Natural killer cell treated with Interleukin-12 subunit alpha and Interleukin-12 subunit beta and Interleukin-15 and Interleukin-18, amount 100 ng/mL, for 72 hours (primary cell): ENCODE results near the gene SLC16A4. TPM values are rescaled to one million over a fixed set of nuclear protein-coding genes. Genes with fewer than 3 reads are reported as not detected.

Source experiments
- ATAC-seq, 2 donors: fragments of 150-1000 bp; cut with Tn5 transposase in 1 of 2; sonication (Bioruptor Pico), chemical (Tn5 transposase) in 1 of 2; 2 replicates each; pipeline ENCODE4 v1.10.0; 2021
- DNase-seq: peaks from one replicate; pipeline ENCODE4 v3.0.0; 2022; ENCODE audit warnings: low spot score
- H3K27ac Mint-ChIP-seq, 2 donors: 1 replicate in 1 of 2; 2 replicates in 1 of 2; pipeline ENCODE4 v1.8.0; 2022; ENCODE audit warnings: mixed read lengths in 2 of 2, mild to moderate bottlenecking in 1 of 2, moderate library complexity in 1 of 2
- H3K27me3 Mint-ChIP-seq, 2 donors: 1 replicate in 1 of 2; 2 replicates in 1 of 2; pipeline ENCODE4 v1.8.0; 2022; ENCODE audit warnings: mixed read lengths in 2 of 2
- H3K36me3 Mint-ChIP-seq: one replicate; pipeline ENCODE4 v1.8.0; 2022; ENCODE audit warnings: mixed read lengths
- H3K4me1 Mint-ChIP-seq, 2 donors: 1 replicate in 1 of 2; 2 replicates in 1 of 2; pipeline ENCODE4 v1.8.0; 2022; ENCODE audit warnings: low read depth in 2 of 2, mixed read lengths in 2 of 2, mild to moderate bottlenecking in 1 of 2
- H3K4me3 Mint-ChIP-seq: one replicate; pipeline ENCODE4 v1.8.0; 2022; ENCODE audit warnings: mixed read lengths
- H3K9me3 Mint-ChIP-seq: 2 replicates; pipeline ENCODE4 v1.8.0; 2022; ENCODE audit warnings: mixed read lengths
- total RNA-seq, 2 donors: library from RNA; stranded (reverse); gene quantifications; one replicate each; pipeline ENCODE4 v1.2.3, GENCODE V29; 2022

The SLC16A4 gene
- total RNA-seq, 2 donors from 2014 or later, result 0.48 TPM; not detected in 1

DNA sequence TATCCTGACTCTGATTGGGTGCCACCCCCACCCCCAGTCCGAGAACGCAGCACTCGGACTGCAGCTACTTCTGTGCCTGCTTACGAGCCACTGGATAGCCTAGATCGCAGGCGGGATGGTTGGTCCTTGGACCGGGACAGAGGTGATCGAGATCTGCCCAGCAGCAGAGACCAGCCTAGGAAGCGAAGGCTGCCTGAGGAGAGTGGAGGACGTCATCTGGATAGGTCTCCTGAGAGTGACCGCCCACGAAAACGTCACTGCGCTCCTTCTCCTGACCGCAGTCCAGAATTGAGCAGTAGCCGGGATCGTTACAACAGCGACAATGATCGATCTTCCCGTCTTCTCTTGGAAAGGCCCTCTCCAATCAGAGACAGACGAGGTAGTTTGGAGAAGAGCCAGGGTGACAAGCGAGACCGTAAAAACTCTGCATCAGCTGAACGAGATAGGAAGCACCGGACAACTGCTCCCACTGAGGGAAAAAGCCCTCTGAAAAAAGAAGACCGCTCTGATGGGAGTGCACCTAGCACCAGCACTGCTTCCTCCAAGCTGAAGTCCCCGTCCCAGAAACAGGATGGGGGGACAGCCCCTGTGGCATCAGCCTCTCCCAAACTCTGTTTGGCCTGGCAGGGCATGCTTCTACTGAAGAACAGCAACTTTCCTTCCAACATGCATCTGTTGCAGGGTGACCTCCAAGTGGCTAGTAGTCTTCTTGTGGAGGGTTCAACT, 49.5 kb downstream of the SLC16A4 start:
- peaks cover 55 to 73% of the 10 kb centered on the region in 2 donors for H3K4me1 Mint-ChIP-seq
- peaks cover 35% of the 10 kb centered on the region for H3K36me3 Mint-ChIP-seq
- peak overlapping the region; percentile 43 to 63 for H3K27ac Mint-ChIP-seq

DNA sequence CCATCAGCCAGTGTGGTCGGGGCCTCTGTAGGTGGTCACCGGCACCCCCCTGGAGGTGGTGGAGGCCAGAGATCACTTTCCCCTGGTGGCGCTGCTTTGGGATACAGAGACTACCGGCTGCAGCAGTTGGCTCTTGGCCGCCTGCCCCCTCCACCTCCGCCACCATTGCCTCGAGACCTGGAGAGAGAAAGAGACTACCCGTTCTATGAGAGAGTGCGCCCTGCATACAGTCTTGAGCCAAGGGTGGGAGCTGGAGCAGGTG, 50.7 kb downstream of the SLC16A4 start:
- Mint-ChIP-seq H3K27ac (no peak overlapping the region), H3K4me1 (peaks cover 48 to 62% of the 10 kb centered on the region in 2 donors)
- ATAC-seq, result no peak

More for the DNA sequence above, 49.5 kb downstream of the SLC16A4 start:
- Mint-ChIP-seq H3K9me3 (no peaks in the 10 kb centered on the region), H3K27me3 (no peaks in the 10 kb centered on the region), H3K4me3 (no peak overlapping the region)
- ATAC-seq (no peak), DNase-seq (no peak)

DNA sequence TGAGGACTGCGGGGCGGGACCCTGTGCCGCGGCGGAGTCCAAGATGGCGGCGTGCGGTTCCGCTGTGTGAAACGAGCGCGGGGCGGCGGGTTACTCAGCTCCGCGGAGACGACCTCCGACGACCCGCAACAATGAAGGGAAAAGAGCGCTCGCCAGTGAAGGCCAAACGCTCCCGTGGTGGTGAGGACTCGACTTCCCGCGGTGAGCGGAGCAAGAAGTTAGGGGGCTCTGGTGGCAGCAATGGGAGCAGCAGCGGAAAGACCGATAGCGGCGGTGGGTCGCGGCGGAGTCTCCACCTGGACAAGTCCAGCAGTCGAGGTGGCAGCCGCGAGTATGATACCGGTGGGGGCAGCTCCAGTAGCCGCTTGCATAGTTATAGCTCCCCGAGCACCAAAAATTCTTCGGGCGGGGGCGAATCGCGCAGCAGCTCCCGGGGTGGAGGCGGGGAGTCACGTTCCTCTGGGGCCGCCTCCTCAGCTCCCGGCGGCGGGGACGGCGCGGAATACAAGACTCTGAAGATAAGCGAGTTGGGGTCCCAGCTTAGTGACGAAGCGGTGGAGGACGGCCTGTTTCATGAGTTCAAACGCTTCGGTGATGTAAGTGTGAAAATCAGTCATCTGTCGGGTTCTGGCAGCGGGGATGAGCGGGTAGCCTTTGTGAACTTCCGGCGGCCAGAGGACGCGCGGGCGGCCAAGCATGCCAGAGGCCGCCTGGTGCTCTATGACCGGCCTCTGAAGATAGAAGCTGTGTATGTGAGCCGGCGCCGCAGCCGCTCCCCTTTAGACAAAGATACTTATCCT, 51.2 kb downstream of the SLC16A4 start:
- peak; percentile 39 to 50 for ATAC-seq
- DNase-seq, result peak; percentile 87
- H3K27me3 Mint-ChIP-seq, result no peaks in the 10 kb centered on the region
- peaks cover 24% of the 10 kb centered on the region for H3K36me3 Mint-ChIP-seq
- H3K9me3 Mint-ChIP-seq, result no peaks in the 10 kb centered on the region
- no peak overlapping the region for H3K27ac Mint-ChIP-seq
- no peak overlapping the region for H3K4me3 Mint-ChIP-seq
- peaks cover 48 to 60% of the 10 kb centered on the region in 2 donors for H3K4me1 Mint-ChIP-seq

More for the DNA sequence above, 50.7 kb downstream of the SLC16A4 start:
- H3K36me3 Mint-ChIP-seq, result peaks cover 25% of the 10 kb centered on the region
- DNase-seq, result no peak
- no peaks in the 10 kb centered on the region for H3K9me3 Mint-ChIP-seq
- no peak overlapping the region for H3K4me3 Mint-ChIP-seq
- H3K27me3 Mint-ChIP-seq, result no peaks in the 10 kb centered on the region

DNA sequence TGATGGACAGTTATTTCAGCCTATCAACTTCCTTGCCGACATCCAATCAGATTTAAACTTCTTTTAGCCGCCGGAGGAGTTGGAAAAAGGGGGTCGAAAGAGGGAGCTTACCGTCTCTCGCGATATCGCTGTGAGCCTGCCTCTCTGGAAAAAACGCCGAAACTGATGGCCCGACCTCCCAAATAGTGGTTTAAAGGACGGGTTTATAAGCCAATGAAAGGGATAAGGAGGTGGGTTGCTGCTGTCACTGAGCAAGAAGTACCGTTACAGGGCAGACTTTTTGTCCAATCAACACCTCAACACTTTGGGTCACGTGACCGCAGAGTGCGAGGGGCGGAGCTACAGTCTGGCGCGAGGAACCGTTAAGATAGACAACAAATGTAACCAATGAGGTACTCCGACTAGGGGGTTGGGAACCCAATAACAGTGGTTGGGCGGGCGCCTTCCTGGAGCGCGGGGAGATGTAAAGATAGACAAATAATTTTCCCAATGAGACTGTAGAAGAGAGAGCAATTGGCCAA, 51.9 kb downstream of the SLC16A4 start, which contains the start of gene RBM15:
TSS of gene RBM15 (plus strand) at position 492 of the 521 bp plus-strand sequence. CDS start at position 521, 29 bp downstream.
- H3K27me3 Mint-ChIP-seq, result no peaks in the 10 kb centered on the region
- no peak within 1 kb of the TSS for H3K4me3 Mint-ChIP-seq
- no peak within 1 kb of the TSS for H3K27ac Mint-ChIP-seq
- no peaks in the 10 kb centered on the region for H3K9me3 Mint-ChIP-seq
- peak; percentile 86 to 89 for ATAC-seq
- peak; percentile 99 for DNase-seq
- peaks cover 44 to 55% of the 10 kb centered on the region in 2 donors for H3K4me1 Mint-ChIP-seq
- H3K36me3 Mint-ChIP-seq, result peaks cover 19% of the 10 kb centered on the region

DNA sequence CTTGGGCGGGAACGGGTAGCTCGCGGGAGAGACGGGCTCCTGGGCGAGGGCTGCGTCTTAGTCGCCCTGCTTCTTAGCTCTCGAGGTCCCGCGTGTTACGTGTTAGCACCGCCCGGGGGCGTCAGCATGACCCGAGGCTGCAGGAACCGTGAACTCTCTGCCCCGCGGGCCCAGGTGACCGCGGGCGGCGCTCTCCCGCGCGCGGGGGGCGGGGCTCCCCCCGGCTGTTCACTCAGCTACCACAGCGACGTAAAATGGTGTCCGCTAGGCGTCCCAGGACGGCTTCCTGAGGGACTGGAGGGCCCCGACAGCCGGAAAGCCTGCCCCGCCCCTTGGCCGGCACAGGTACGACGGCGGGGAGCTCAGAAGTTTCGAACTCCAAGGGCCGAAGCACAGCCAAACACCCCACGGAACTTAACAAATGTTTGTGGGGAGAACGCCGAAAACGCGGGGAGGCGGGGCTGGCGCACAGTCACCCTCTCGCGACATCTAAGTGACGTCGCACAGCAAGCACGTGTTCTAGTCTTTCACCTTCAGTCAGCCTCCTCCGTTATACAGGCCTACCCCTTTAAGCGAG, 52.4 kb downstream of the SLC16A4 start:
- ATAC-seq (peak; percentile 85 to 89), DNase-seq (peak; percentile 97)
- Mint-ChIP-seq H3K4me3 (no peak overlapping the region), H3K36me3 (peaks cover 15% of the 10 kb centered on the region), H3K9me3 (no peaks in the 10 kb centered on the region), H3K27ac (no peak overlapping the region), H3K27me3 (no peaks in the 10 kb centered on the region), H3K4me1 (peaks cover 38 to 49% of the 10 kb centered on the region in 2 donors)

DNA sequence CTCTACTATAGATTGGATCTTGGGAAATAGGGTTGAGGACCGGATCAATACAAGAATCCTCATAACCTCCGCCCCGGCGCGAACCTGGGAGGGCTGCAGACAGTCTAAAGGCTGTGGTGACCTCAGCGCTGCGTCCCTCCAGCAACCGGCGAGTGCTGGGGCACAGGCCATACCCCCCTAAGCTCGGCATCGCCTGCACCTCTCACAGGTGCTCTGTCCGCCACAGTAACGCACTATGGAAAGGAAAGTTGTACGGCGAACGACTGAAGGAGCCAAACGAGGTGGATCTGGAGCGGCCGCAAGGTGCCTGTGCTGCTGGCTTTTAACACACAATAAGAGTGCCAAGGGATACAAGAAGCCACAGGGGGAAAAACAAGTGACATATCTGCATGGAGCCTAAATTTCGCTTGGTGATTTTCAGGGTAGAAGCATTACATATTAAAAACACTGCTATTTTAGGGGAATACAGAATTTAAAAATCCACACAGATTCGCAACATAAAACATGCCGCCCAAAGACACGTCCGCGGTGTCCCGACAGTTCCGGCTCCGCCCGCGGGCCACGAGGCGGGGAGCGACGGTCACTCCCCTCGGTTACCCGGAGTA, 53.0 kb downstream of the SLC16A4 start:
- ATAC-seq (no peak), DNase-seq (no peak)
- H3K4me3 Mint-ChIP-seq, result no peak overlapping the region
- H3K36me3 Mint-ChIP-seq, result peaks cover 9% of the 10 kb centered on the region
- H3K27ac Mint-ChIP-seq, result no peak overlapping the region
- no peaks in the 10 kb centered on the region for H3K27me3 Mint-ChIP-seq
- peaks cover 36 to 43% of the 10 kb centered on the region in 2 donors for H3K4me1 Mint-ChIP-seq
- no peaks in the 10 kb centered on the region for H3K9me3 Mint-ChIP-seq

DNA sequence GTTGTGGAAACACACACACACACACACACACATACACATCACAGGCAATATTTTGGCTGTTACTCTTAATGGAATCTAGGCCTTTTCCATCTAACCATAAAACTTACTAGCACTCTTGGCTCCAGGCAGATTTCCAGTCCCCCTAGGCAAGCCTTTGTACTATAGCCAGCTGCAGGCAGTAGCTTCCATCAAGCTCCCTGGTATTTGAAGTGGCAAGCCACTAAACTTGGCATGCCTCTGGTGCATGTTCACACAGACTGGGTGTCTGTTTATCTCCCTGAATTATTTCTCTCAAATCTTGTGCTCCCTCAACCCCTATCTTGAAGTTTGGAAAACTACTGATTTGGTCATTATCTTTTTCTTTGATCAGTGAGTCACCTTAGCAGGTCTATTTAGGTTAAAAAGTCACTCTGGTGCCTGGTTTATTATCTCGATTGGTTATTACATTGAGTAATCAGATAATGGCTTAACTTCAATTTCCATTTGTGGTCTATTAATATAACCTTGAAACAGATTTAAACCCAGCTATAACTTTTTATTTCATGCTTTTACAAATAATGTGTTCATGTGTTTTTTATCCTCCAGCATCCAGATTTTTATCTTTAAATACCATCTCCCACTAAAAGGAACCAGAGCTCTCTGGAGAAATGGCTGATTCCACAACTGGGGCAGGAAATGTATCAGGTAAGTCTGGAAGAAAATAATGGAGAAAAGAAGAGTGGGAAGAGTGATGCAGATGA, 54.4 kb downstream of the SLC16A4 start:
- ATAC-seq (no peak), DNase-seq (no peak)
- Mint-ChIP-seq H3K4me3 (peak overlapping the region; percentile 84), H3K4me1 (peaks cover 28 to 30% of the 10 kb centered on the region in 2 donors), H3K9me3 (no peaks in the 10 kb centered on the region), H3K27me3 (no peaks in the 10 kb centered on the region), H3K27ac (no peak overlapping the region), H3K36me3 (peaks cover 6% of the 10 kb centered on the region)

DNA sequence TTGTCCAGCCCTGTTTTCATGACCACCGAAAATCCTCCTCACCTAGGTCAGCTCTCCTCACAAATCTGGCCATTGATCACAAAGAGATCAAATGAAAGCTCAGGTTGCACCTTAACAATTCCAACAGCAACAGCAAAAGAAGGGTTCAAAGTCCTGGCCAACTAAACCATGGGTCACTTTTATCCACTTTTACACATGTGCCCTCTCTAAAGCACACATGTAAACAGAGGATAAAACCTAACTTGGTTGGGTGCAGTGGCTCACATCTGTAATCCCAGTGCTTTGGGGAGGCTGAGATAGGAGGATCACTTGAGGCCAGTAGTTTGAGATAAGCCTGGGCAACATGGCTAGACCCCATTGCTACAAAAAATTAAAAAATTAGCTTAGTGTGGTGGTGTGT, 55.6 kb downstream of the SLC16A4 start:
- ATAC-seq (no peak), DNase-seq (no peak)
- H3K9me3 Mint-ChIP-seq, result no peaks in the 10 kb centered on the region
- H3K27me3 Mint-ChIP-seq, result no peaks in the 10 kb centered on the region
- peaks cover 16 to 20% of the 10 kb centered on the region in 2 donors for H3K4me1 Mint-ChIP-seq
- H3K4me3 Mint-ChIP-seq, result no peak overlapping the region
- peaks cover 4% of the 10 kb centered on the region for H3K36me3 Mint-ChIP-seq
- peak overlapping the region in 1 of 2 donors; percentile 45 for H3K27ac Mint-ChIP-seq

DNA sequence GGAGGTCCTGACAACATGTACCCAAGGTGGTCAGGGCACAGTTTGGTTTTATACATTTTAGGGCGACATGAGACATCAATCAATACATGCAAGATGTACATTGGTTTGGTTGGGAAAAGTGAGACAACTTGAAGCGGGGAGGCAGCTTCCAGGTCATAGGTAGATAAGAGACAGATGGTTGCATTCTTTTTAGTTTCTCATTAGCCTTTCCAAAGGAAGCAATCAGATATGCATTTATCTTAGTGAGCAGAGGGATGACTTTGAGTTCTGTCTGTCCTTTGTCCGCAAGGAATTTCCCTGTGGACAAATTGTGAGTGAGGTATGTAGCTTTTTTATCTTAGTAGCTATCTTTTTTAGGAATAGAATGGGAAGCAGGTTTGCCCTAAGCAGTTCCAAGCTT, 62.1 kb downstream of the SLC16A4 start:
- H3K27ac Mint-ChIP-seq, result no peak overlapping the region
- H3K4me1 Mint-ChIP-seq, result no peaks in the 10 kb centered on the region
- H3K36me3 Mint-ChIP-seq, result no peaks in the 10 kb centered on the region
- no peaks in the 10 kb centered on the region for H3K27me3 Mint-ChIP-seq
- DNase-seq, result no peak
- no peak overlapping the region for H3K4me3 Mint-ChIP-seq
- H3K9me3 Mint-ChIP-seq, result no peaks in the 10 kb centered on the region
- no peak for ATAC-seq

DNA sequence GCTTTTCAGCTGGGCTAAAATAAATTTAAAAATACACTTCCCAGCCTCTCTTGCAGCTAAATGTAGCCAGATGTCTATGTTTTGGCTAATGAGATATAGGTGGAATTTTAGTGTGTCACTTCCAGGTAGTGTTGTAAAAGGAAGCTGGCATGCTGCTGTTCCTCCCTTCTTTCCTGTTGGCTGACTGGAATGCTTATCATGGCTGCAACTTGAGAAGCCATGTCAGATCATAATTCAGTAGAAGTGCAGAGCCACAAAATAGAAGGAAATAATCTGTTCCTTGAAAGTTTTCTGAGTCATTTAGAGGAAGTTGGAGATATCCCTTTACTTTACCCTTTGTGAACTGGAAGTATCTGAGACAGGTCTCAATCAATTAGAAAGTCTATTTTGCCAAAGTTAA, 62.6 kb downstream of the SLC16A4 start:
- no peaks in the 10 kb centered on the region for H3K9me3 Mint-ChIP-seq
- H3K36me3 Mint-ChIP-seq, result no peaks in the 10 kb centered on the region
- no peaks in the 10 kb centered on the region for H3K27me3 Mint-ChIP-seq
- H3K4me3 Mint-ChIP-seq, result no peak overlapping the region
- DNase-seq (no peak), ATAC-seq (no peak)
- no peaks in the 10 kb centered on the region for H3K4me1 Mint-ChIP-seq
- no peak overlapping the region for H3K27ac Mint-ChIP-seq

DNA sequence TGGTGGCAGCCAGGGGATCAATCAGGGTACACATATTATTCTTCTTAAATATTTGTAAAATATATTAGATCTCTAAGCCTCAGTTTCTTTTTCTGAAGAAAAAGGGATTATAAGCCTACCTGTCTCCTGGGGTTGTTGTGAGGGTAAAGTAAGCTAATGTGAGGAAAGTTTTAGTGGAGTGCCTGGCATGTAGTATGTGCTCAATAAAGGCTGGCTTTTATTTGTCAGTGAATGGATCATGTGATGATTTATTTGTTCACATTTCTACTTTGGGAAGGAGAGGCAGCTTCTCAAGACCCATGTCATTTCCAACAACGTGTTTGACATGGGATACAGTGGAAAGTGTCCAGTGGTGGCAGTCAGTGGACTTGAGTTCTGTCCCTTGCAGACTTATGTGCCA, 64.0 kb downstream of the SLC16A4 start:
- Mint-ChIP-seq H3K9me3 (no peaks in the 10 kb centered on the region), H3K36me3 (no peaks in the 10 kb centered on the region), H3K4me1 (no peaks in the 10 kb centered on the region), H3K27me3 (no peaks in the 10 kb centered on the region), H3K27ac (no peak overlapping the region), H3K4me3 (no peak overlapping the region)
- DNase-seq (no peak), ATAC-seq (no peak)

DNA sequence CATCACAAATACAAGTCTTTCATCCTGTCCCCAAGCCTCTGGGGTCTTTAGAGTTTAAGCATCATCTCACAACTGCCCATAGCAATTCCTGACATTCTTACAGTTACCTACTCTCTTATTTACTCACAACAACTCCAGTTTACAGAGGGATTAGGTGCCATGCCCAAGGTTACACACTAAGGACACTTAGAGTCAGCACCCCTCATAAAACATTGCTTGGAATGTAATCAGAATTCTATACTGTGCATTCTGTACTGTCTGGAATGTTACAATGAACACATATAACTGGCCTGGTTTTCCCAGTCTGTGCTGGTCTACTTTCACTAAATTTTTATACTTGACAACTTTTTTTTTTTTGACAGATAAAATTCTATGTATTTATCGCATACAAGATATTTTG, 66.2 kb downstream of the SLC16A4 start:
- H3K4me1 Mint-ChIP-seq, result peaks cover under 1 to 1% of the 10 kb centered on the region in 2 donors
- H3K4me3 Mint-ChIP-seq, result no peak overlapping the region
- no peaks in the 10 kb centered on the region for H3K9me3 Mint-ChIP-seq
- H3K36me3 Mint-ChIP-seq, result no peaks in the 10 kb centered on the region
- no peak overlapping the region for H3K27ac Mint-ChIP-seq
- DNase-seq (no peak), ATAC-seq (no peak)
- no peaks in the 10 kb centered on the region for H3K27me3 Mint-ChIP-seq

DNA sequence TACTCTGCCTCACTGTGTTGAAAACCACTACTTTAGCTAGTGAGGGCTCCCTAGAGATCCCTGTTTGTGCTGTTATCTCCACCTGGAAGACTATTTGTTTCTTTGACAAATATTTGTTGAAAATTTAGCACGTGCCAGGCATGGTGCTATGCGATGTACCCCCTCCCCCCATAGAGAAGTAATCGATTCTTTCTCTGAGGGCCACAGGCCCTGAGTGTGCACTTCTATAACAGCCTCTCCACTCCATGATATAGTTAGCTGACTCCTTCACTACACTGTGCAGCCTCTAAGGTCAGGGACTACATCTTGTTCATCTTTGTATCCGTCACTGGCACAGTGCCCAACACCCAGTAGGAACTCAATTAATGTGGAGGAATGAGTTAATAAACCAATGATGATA, 69.0 kb downstream of the SLC16A4 start:
- Mint-ChIP-seq H3K36me3 (no peaks in the 10 kb centered on the region), H3K27me3 (no peaks in the 10 kb centered on the region), H3K4me3 (no peak overlapping the region), H3K27ac (no peak overlapping the region), H3K4me1 (peaks cover 2 to 5% of the 10 kb centered on the region in 2 donors), H3K9me3 (no peaks in the 10 kb centered on the region)
- ATAC-seq (no peak), DNase-seq (no peak)
